ENCODE measurements around the gene COL17A1. TPM values are rescaled to one million over a fixed set of nuclear protein-coding genes. Genes with fewer than 3 reads are reported as not detected.

Gene COL17A1
- polyA plus RNA-seq, 1 experiment: not detected

- H3K4me3 ChIP-seq (ENCODE audit: low read depth, low read length): no peak overlapping the region
- no peak for DNase-seq (ENCODE audit: low read depth, low spot score)
- TF ChIP-seq, protein P1, sequence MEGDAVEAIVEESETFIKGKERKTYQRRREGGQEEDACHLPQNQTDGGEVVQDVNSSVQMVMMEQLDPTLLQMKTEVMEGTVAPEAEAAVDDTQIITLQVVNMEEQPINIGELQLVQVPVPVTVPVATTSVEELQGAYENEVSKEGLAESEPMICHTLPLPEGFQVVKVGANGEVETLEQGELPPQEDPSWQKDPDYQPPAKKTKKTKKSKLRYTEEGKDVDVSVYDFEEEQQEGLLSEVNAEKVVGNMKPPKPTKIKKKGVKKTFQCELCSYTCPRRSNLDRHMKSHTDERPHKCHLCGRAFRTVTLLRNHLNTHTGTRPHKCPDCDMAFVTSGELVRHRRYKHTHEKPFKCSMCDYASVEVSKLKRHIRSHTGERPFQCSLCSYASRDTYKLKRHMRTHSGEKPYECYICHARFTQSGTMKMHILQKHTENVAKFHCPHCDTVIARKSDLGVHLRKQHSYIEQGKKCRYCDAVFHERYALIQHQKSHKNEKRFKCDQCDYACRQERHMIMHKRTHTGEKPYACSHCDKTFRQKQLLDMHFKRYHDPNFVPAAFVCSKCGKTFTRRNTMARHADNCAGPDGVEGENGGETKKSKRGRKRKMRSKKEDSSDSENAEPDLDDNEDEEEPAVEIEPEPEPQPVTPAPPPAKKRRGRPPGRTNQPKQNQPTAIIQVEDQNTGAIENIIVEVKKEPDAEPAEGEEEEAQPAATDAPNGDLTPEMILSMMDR (IDR thresholded peaks at IDR 0.05; ENCODE audit: low read depth, low read length): no peak
- ChIA-PET CTCF (no interaction called here), POLR2A (no interaction called here)
- no peak overlapping the region for H3K27ac ChIP-seq (ENCODE audit: low read depth, low read length)
- H3K9me3 ChIP-seq (ENCODE audit: control insufficient read depth, insufficient read depth, low read length): no peaks in the 10 kb centered on the region
- no peaks in the 10 kb centered on the region for H3K27me3 ChIP-seq (ENCODE audit: control insufficient read depth, insufficient read depth, low read length)
These were observed 82.8 kb downstream of the COL17A1 start for GRCh38 chr10:104002911-104003310.

DNA sequence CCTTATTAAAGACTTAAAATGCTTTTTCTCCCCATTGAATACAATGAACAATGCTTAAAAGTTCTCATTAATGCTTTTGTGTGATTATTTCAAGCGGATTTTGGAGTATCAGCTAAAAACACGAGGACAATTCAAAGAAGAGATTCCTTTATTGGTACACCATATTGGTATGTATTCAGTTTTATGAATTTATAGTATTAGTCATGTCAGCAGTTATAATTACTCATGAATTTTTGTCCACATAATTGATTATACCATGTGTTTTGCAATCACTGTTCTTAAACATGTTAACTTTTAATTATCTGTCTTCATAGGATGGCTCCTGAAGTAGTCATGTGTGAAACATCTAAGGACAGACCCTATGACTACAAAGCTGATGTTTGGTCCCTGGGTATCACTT is 86.9 kb downstream of the COL17A1 start:
- Histone ChIP-seq H3K9me3 (ENCODE audit: control insufficient read depth, insufficient read depth, low read length) (no peaks in the 10 kb centered on the region), H3K27ac (ENCODE audit: low read depth, low read length) (no peak overlapping the region), H3K4me3 (ENCODE audit: low read depth, low read length) (no peak overlapping the region), H3K27me3 (ENCODE audit: control insufficient read depth, insufficient read depth, low read length) (no peaks in the 10 kb centered on the region)
- no peak for DNase-seq (ENCODE audit: low read depth, low spot score)
- POLR2A ChIA-PET: no interaction called here
- TF ChIP-seq, protein P1 (IDR thresholded peaks at IDR 0.05; ENCODE audit: low read depth, low read length): no peak
- CTCF ChIA-PET: no interaction called here

DNA sequence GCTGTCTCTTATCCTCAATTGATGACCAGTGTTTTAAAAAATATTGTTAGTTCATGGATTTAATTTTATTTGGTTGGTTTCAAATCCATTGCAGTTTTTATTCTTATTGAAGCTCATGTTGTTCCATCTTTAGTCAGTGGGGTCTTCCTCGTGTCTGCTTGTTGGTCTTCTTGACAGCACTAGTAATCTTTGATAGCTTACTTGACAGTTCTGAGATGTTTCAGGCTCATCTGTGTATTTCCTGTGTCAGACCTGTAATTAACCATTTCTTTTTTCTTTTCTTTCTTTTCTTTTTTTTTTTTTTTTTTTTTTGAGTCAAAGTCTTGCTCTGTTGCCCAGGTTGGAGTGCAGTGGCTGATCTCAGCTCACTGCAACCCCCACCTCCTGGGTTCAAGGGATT is 90.5 kb downstream of the COL17A1 start:
- Histone ChIP-seq H3K9me3 (ENCODE audit: control insufficient read depth, insufficient read depth, low read length) (no peaks in the 10 kb centered on the region), H3K27me3 (ENCODE audit: control insufficient read depth, insufficient read depth, low read length) (no peaks in the 10 kb centered on the region), H3K27ac (ENCODE audit: low read depth, low read length) (no peak overlapping the region), H3K4me3 (ENCODE audit: low read depth, low read length) (no peak overlapping the region)
- TF ChIP-seq, protein P1 (IDR thresholded peaks at IDR 0.05; ENCODE audit: low read depth, low read length): no peak
- CTCF ChIA-PET: no interaction called here
- POLR2A ChIA-PET: interaction anchor here (0.7 kb wide), 1 partner anchor 56 kb away, joined by 7 read pairs; no protein-coding TSS in a partner anchor
- no peak for DNase-seq (ENCODE audit: low read depth, low spot score)

- Histone ChIP-seq H3K27me3 (ENCODE audit: control insufficient read depth, insufficient read depth, low read length) (no peaks in the 10 kb centered on the region), H3K4me3 (ENCODE audit: low read depth, low read length) (no peak overlapping the region), H3K9me3 (ENCODE audit: control insufficient read depth, insufficient read depth, low read length) (no peaks in the 10 kb centered on the region), H3K27ac (ENCODE audit: low read depth, low read length) (no peak overlapping the region)
- ChIA-PET CTCF (interaction anchor here (0.9 to 2.2 kb wide), 4 partner anchors 104 to 299 kb away, joined by 3 to 6 read pairs (median 4); partner anchors contain the start of gene SFR1), POLR2A (no interaction called here)
- no peak for DNase-seq (ENCODE audit: low read depth, low spot score)
- TF ChIP-seq, protein P1 (IDR thresholded peaks at IDR 0.05; ENCODE audit: low read depth, low read length): no peak
These were observed 94.1 kb downstream of the COL17A1 start for GRCh38 chr10:103991393-103992128.

DNA sequence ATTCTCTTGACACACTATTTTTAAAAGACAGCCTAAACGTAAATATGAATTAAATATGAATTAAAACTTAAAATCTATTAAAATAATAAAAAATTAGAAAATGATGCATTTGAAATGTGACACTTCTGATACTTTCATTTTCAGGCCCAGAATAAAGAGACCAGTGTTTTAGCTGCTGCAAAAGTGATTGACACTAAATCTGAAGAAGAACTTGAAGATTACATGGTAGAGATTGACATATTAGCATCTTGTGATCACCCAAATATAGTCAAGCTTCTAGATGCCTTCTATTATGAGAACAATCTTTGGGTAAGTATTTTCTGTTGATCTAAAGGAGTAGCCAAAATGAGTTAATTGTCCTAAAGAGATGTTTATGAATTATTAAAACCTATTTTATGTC is 95.1 kb downstream of the COL17A1 start:
- ChIA-PET POLR2A (no interaction called here), CTCF (interaction anchor here (1.0 to 2.2 kb wide), 3 partner anchors 103 to 131 kb away, joined by 4 to 6 read pairs (median 4); partner anchors contain the start of gene SFR1)
- H3K4me3 ChIP-seq (ENCODE audit: low read depth, low read length): no peak overlapping the region
- no peaks in the 10 kb centered on the region for H3K9me3 ChIP-seq (ENCODE audit: control insufficient read depth, insufficient read depth, low read length)
- no peak for DNase-seq (ENCODE audit: low read depth, low spot score)
- TF ChIP-seq, protein P1 (IDR thresholded peaks at IDR 0.05; ENCODE audit: low read depth, low read length): no peak
- no peak overlapping the region for H3K27ac ChIP-seq (ENCODE audit: low read depth, low read length)
- no peaks in the 10 kb centered on the region for H3K27me3 ChIP-seq (ENCODE audit: control insufficient read depth, insufficient read depth, low read length)

Data from AG04450 (cell line).